ENCODE results near the gene CIAO3.
"Not testable (repeated sequence)": the region's sequence is repeated elsewhere in the genome, so short reads cannot be mapped to it uniquely, and the experiment has no call there.

Gene CIAO3

DNA sequence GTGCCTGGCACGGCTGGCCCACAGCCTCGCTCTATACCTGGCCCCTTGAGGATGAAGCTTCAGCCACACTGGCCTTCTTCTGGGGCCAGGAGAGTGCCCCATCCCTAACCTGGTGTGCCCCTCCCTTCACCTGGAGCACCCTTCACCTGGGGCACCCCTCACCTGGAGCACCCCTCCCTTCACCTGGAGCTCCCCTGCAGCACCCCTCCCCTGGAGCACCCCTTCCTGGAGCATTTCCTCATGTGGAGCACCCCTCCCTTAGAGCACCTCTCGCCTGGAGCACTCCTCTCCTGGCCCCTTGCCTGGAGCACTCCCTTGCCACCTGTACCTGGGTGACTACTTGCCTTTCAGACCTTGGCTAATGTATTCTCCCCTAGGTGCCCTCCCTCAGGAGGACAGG, 32.8 kb downstream of the CIAO3 start:
- no peak for DNase-seq

GRCh38 chr16:707062-707538, 33.7 kb downstream of the CIAO3 start:
- DNase-seq, result no peak

GRCh38 chr16:706189-707061, 34.4 kb downstream of the CIAO3 start:
- DNase-seq, result no peak

GRCh38 chr16:705431-706188, 35.2 kb downstream of the CIAO3 start, which contains the start of gene FBXL16:
TSS of gene FBXL16 (minus strand) at chr16:705801. CDS start at chr16:697405, 8,396 bp downstream.
- DNase-seq, result no peak

- no peak for DNase-seq
Observed at GRCh38 chr16:704552-705380, 36.0 kb downstream of the CIAO3 start.

- no peak for DNase-seq
Observed at GRCh38 chr16:704047-704446, 36.8 kb downstream of the CIAO3 start.

- DNase-seq, result no peak
Observed at GRCh38 chr16:703406-703805, 37.4 kb downstream of the CIAO3 start.

DNA sequence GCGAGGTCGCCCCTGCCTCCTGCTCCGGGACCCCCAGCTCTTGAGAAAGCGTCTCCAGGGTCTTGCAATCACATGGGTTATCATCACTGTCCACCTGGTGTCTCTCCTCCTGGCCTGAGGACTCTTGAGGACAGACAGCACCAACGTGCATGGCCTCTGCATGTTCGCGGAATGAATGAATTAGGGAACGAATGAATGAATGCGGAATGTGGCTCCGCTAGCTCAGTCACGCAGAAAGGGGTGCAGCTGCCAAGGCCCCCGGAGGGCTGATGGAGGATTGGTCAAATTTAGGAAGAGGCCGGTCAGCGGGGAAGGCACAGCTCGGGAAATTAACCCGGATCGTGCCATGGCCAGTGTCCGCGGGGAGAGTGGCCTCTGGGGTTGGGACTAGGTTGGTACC, 38.5 kb downstream of the CIAO3 start:
- DNase-seq, result no peak

DNA sequence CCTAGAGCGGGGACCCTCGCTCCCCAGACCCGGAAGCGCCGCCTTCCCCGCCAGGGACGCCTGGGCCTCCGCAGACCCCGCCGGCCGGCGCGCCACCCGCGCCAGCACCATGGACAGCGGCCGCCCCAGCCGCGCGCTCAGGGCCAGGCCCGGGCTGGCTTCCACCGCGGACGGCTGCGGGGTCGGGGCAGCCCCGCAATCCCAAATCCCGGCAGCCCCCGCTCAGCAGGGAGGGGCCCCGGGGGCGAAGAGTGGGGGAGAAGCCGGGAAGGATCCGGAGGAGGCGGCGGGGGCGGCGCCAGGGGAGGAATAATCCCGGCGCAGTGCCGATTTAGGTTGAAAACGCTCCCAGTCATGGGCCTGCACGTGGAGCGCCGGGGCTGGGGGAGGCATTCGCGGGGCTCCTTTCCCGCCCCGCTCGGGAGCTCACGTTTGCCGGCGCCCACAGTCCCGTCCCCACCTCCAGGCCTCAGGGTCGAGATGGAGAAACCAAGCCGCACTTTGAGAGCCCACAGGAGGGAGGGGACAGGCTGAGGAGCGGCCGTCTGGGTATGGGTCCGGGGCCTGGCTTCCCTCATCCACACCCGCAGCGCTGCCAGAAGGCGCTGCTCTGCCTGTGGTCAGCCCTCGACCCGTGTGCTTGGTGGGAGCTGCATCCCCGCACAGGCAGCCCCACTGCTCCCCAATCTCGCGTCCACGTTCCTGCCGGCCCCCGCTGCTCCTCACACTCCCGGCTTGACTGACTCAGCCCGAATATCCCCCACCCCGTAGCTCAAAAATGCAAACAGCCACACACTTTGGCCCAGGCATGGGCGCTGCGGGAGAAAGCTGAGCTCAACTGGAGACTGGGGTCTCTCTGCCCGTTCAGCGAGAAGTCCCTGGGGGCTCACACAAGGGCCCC, 39.9 kb downstream of the CIAO3 start:
- peak; percentile 36 for DNase-seq

DNA sequence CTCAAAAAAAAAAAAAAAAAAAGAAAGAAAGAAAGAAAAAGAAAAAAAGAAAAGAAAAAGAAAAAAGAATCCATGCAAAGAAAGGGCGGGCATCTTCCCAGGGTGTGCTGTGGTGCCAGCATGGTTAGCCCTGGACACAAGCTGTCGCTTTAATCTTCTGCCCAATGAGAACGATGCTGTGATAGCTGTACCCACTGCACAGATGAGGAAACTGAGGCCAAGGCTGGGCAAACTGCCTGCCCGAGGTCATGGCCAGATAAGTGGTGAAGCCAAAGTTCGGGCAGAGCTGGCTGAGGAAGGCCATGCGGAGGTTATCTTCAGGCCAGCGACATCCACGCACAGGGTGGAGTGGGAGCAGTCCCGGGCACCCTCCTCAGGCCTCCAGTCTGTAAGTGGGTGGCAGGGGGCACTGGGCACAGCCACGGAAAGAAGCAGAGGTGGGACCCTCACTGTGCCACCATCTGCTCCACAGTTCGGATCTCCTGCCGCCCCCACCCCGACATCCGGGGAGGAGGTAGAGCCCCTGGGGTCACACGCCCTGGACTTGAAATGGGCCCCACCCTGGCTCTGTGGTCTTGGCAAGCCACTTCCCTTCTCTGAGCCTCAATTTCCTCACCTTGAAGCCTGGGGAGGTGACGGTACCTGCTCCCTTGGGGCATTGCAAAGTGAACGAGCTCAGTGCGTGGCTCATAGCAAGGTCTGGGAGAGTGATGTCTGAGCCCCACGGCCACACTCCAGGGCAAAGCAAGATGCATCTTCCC, 41.7 kb downstream of the CIAO3 start:
- no peak for DNase-seq

- DNase-seq, result peak; percentile 52
Observed at GRCh38 chr16:695355-696089, 45.3 kb downstream of the CIAO3 start.

- DNase-seq, result no peak
Observed at GRCh38 chr16:694863-695354, 45.9 kb downstream of the CIAO3 start.

DNA sequence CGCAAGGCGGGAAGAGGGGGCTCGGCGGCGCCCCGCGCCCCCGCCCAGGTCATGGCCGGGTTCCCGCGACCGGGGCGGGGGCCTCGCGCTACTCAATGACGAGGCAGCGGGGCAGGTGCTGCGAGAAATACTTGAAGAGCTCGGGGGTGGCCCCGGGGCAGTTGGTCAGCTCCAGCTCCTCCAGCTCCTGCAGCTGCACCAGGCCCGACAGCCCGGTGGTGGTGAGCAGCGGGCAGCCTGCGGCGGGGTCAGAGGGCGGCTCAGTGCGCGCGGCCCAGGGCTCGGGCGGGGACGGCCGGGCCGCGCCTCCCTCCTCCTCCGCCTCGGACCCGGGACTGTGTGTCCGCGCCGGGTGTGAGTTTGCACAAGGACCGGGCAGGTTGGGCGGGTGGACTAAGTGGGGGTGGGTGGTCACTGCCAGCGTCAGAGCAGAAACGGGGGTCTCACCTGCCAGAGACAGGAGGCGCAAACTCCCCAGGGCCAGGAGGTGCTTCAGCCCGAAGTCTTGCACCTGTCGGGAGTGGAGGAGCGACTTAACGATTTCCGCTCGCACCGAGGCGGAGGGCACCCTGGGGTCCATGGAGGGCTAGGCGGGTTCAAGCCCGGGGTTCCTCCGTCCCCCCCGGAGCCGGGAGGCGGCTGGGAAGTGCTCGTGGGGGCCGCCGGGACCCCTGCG, 46.5 kb downstream of the CIAO3 start:
- no peak for DNase-seq

- DNase-seq, result peak; percentile 45
Observed at GRCh38 chr16:693766-694165, 47.0 kb downstream of the CIAO3 start.

DNA sequence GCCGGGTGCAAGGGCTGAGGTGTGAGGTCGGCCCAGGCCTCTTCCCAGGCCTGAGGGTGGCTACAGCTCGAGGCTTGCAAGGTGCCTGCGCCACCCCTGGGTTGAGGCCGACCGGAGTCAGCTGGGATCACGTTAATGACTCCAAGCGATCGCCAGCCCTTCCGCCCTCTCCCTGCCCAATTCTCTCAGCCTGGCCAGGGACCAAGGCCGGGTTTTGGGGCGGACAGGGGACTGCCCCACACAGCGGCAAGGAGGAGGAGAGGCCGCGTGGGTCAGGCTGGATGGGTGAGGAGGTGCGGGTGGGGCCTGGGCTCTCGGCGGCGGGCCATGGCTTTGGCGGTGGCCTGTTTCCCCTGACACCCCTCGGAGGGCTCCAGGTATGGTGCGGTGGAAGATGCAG, 47.4 kb downstream of the CIAO3 start:
- DNase-seq, result no peak

DNA sequence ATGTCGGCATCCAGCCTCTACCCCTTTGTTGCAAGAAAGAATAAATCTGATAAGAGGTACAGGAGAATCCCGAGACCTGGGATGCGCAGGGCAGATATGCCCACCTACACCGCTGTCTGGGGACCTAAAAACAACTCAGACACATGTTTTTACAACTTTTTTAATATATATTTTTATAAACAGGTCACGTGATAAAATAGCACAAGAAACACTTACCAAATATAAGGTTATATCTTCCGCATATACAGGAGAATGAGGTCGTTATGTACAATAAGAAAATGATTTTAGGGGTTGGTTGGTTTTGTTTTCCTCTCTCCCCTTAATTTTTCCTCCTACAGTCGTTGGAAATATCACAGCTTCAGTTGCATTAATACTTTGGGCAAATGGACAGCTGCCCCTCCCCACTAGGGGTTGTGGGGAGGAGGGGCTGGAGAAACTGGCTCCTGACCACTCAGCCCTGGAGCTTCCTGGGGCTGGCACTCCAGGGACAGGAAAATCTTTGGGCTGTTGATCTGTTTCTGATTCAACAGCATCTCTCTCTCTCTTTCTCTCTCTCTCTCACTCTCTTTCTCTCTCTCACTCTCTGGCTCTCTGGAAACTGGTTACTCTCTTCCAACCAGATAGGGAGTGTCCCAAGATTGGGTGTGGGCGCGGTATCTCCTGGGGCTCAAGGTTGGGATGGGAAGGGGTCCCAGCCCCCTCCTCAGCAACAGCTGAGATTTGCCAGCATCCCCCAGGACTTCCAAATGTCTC, 48.3 kb downstream of the CIAO3 start:
- DNase-seq, result no peak

GRCh38 chr16:691242-691641, 49.6 kb downstream of the CIAO3 start:
- not testable (repeated sequence) for DNase-seq

- DNase-seq, result no peak
Observed at GRCh38 chr16:689175-689897, 51.5 kb downstream of the CIAO3 start.
